Aorta (tissue), 5 donors: ENCODE results near the gene CUL1. TPM values are rescaled to one million over a fixed set of nuclear protein-coding genes. Genes with fewer than 3 reads are reported as not detected.

ENCODE experiments used
- ATAC-seq: fragments of 200-7000 bp; cut with Tn5 transposase; one replicate; pipeline ENCODE4 v1.9.1; 2022; ENCODE audit warnings: moderate library complexity; ENCODE audit not compliant: low FRiP score
- DNase-seq, 2 donors: peaks; one replicate each; pipeline ENCODE4 v3.0.0-alpha.2; 2020
- H3K27ac ChIP-seq, 2 donors: one replicate each; pipeline ENCODE4 v1.5.1; 2013; ENCODE audit warnings: low read length in 2 of 2, mild to moderate bottlenecking in 2 of 2, moderate library complexity in 2 of 2, control low read depth in 1 of 2, inconsistent platforms in 1 of 2, low read depth in 1 of 2
- H3K27me3 ChIP-seq, 2 donors: one replicate each; pipeline ENCODE4 v1.6.1; 2013; ENCODE audit warnings: control low read depth in 1 of 2, low read length in 1 of 2, mild to moderate bottlenecking in 1 of 2, moderate library complexity in 1 of 2; ENCODE audit not compliant: insufficient read depth in 2 of 2, control insufficient read depth in 1 of 2
- H3K36me3 ChIP-seq, 2 donors: one replicate each; pipeline ENCODE4 v1.6.1; 2013; ENCODE audit warnings: control low read depth in 1 of 2, low read length in 1 of 2, mild to moderate bottlenecking in 1 of 2; ENCODE audit not compliant: insufficient read depth in 2 of 2, control insufficient read depth in 1 of 2
- H3K4me1 ChIP-seq, 2 donors: one replicate each; pipeline ENCODE4 v1.6.1; 2013; ENCODE audit warnings: low read length in 2 of 2, control low read depth in 1 of 2, mild to moderate bottlenecking in 1 of 2, moderate library complexity in 1 of 2; ENCODE audit not compliant: insufficient read depth in 2 of 2, control insufficient read depth in 1 of 2
- H3K4me3 ChIP-seq, 2 donors: one replicate each; pipeline ENCODE4 v1.5.1; 2013; ENCODE audit warnings: low read length in 2 of 2, control low read depth in 1 of 2, mild to moderate bottlenecking in 1 of 2
- H3K9me3 ChIP-seq: one replicate; pipeline ENCODE4 v1.6.1; 2013; ENCODE audit warnings: mild to moderate bottlenecking, low read length; ENCODE audit not compliant: control insufficient read depth
- WGBS, 2 donors: extraction: QIAGEN DNeasy Blood & Tissue Kit; methylation state at CpG; one replicate each; pipeline ENCODE4 v1.1.7; 2013; 5-methylcytosine and 5-hydroxymethylcytosine counted together
- intact Hi-C, 2 donors: fragments of 100-400 bp; cut with DNase I; formaldehyde crosslinking; loops; one replicate each; pipeline versions ENCODE4 v1.14.2 to v1.15.0; 2022
- polyA plus RNA-seq, 2 donors: library from polyadenylated mRNA; stranded (reverse); fragments of 200-250 nt; gene quantifications; one replicate each; pipeline ENCODE4 v1.2.3, GENCODE V29; 2013
- total RNA-seq, 2 donors: library from RNA; stranded (reverse); fragmentation: NEBNext Ultra II Directional; extraction: Animal tissue kit (Norgen Biotek cat#: 25700); gene quantifications; one replicate each; pipeline ENCODE4 v1.2.1, GENCODE V29; 2021
- donor health status: healthy with polysubstance abuse.
- donor health status: Bipolar disorder and iron deficiency.
- donor health status: DM: no; HTN: no; CAD: no.
- donor health status: DM: no; HTN: no; CAD: no.
- donor health status: DM: yes; HTN: yes; CAD: no.

The CUL1 gene
- total and polyA plus RNA-seq, 4 donors, result 24.5 to 49.7 (median 39.1) TPM

- Histone ChIP-seq H3K36me3 (no peaks in the 10 kb centered on the region), H3K4me1 (no peaks in the 10 kb centered on the region), H3K9me3 (no peaks in the 10 kb centered on the region), H3K27ac (no peak overlapping the region), H3K4me3 (no peak overlapping the region), H3K27me3 (no peaks in the 10 kb centered on the region)
- 89 to 91% methylated on average over 2 of the region's 2 CpGs for WGBS, 2 donors
- no peak for DNase-seq
- ATAC-seq, result no peak
- intact Hi-C loops, result no loop called here
These were observed 140.2 kb downstream of the CUL1 start for GRCh38 chr7:148838905-148839304.

GRCh38 chr7:148847815-148848734 lies 149.4 kb downstream of the CUL1 start:
- Histone ChIP-seq H3K36me3 (no peaks in the 10 kb centered on the region), H3K27me3 (no peaks in the 10 kb centered on the region), H3K27ac (no peak overlapping the region), H3K9me3 (no peaks in the 10 kb centered on the region), H3K4me3 (no peak overlapping the region), H3K4me1 (no peaks in the 10 kb centered on the region)
- 78 to 79% methylated on average over 9 of the region's 9 CpGs for WGBS, 2 donors
- intact Hi-C loops, result no loop called here
- DNase-seq (no peak), ATAC-seq (no peak)

GRCh38 chr7:148849393-148850098 lies 150.8 kb downstream of the CUL1 start:
- Histone ChIP-seq H3K4me1 (no peaks in the 10 kb centered on the region), H3K36me3 (no peaks in the 10 kb centered on the region), H3K27me3 (no peaks in the 10 kb centered on the region), H3K4me3 (no peak overlapping the region), H3K9me3 (no peaks in the 10 kb centered on the region), H3K27ac (no peak overlapping the region)
- intact Hi-C loops, result loop anchor here in 1 of 2 donors (10.0 kb wide), 1 partner anchor 115 kb away; no protein-coding TSS in a partner anchor
- WGBS, 2 donors, result 55 to 57% methylated on average over 7 of the region's 7 CpGs
- no peak for ATAC-seq
- DNase-seq, result no peak

GRCh38 chr7:148850564-148850963 lies 151.9 kb downstream of the CUL1 start:
- H3K36me3 ChIP-seq, result no peaks in the 10 kb centered on the region
- H3K27me3 ChIP-seq, result no peaks in the 10 kb centered on the region
- intact Hi-C loops, result loop anchor here in 1 of 2 donors (10.0 kb wide), 1 partner anchor 114 kb away; no protein-coding TSS in a partner anchor
- no peak overlapping the region for H3K27ac ChIP-seq
- no peak for DNase-seq
- H3K9me3 ChIP-seq, result no peaks in the 10 kb centered on the region
- WGBS, 2 donors, result 97 to 98% methylated on average over 5 of the region's 5 CpGs
- no peaks in the 10 kb centered on the region for H3K4me1 ChIP-seq
- no peak overlapping the region for H3K4me3 ChIP-seq
- no peak for ATAC-seq

Other genes with a start within 250 kb of the CUL1 start
- gene C7orf33, start 108.1 kb upstream of the CUL1 start, total RNA-seq, result not detected
- gene C7orf33, start 108.1 kb upstream of the CUL1 start, polyA plus RNA-seq, result not detected
- 1 to 10 TPM; 1.3 to 4.1 TPM for gene EZH2, start 185.4 kb downstream of the CUL1 start, total RNA-seq
- gene EZH2, start 185.4 kb downstream of the CUL1 start, polyA plus RNA-seq, result 1 to 10 TPM in 1 of 2 donors, under 1 TPM in 1; 0.75 to 1.3 TPM